Trophoblast cell (in vitro differentiated cells and primary cell): Measurements from ENCODE around the gene TBC1D21.
A peak's percentile ranks its signal among the peaks of the same experiment; 100 is the strongest.

ENCODE experiments used
- DNase-seq, 2 donors: peaks; one replicate each; pipeline ENCODE4 v3.0.0-alpha.2; 2016
- H2AFZ ChIP-seq: 2 replicates; pipeline ENCODE4 v1.6.1; 2013; ENCODE audit warnings: low read length, moderate library complexity, mild to moderate bottlenecking; ENCODE audit not compliant: insufficient read depth, poor library complexity
- H2AK5ac ChIP-seq: 2 replicates; pipeline ENCODE4 v1.6.1; 2013; ENCODE audit warnings: mild to moderate bottlenecking, low read length
- H2BK120ac ChIP-seq: 2 replicates; pipeline ENCODE4 v1.6.1; 2013; ENCODE audit warnings: low read length, mild to moderate bottlenecking, moderate library complexity; ENCODE audit not compliant: insufficient read depth, poor library complexity
- H2BK12ac ChIP-seq: 2 replicates; pipeline ENCODE4 v1.6.1; 2013; ENCODE audit warnings: mild to moderate bottlenecking, low read length, moderate library complexity
- H2BK5ac ChIP-seq: 2 replicates; pipeline ENCODE4 v1.6.1; 2013; ENCODE audit warnings: low read length, low read depth, moderate library complexity, mild to moderate bottlenecking; ENCODE audit not compliant: poor library complexity
- H3K14ac ChIP-seq: 2 replicates; pipeline ENCODE4 v1.6.1; 2013; ENCODE audit warnings: mild to moderate bottlenecking, low read length
- H3K18ac ChIP-seq: 2 replicates; pipeline ENCODE4 v1.6.1; 2013; ENCODE audit warnings: mild to moderate bottlenecking, low read length
- H3K23ac ChIP-seq: 2 replicates; pipeline ENCODE4 v1.6.1; 2013; ENCODE audit warnings: low read length
- H3K27ac ChIP-seq: 2 replicates; pipeline ENCODE4 v1.5.1; 2013; ENCODE audit warnings: low read depth, mild to moderate bottlenecking, inconsistent platforms, low read length, moderate library complexity
- H3K27me3 ChIP-seq: 2 replicates; pipeline ENCODE4 v1.6.1; 2013; ENCODE audit warnings: inconsistent platforms, mild to moderate bottlenecking, low read length, moderate library complexity; ENCODE audit not compliant: insufficient read depth
- H3K36me3 ChIP-seq, 2 experiments: 1 replicate in 1 of 2; 2 replicates in 1 of 2; pipeline ENCODE4 v1.6.1; 2013; ENCODE audit warnings: low read length in 2 of 2, mild to moderate bottlenecking in 2 of 2, moderate library complexity in 1 of 2; ENCODE audit not compliant: insufficient read depth in 2 of 2, control insufficient read depth in 1 of 2
- H3K4ac ChIP-seq: 2 replicates; pipeline ENCODE4 v1.6.1; 2013; ENCODE audit warnings: low read depth, mild to moderate bottlenecking, low read length, moderate library complexity
- H3K4me1 ChIP-seq, 2 experiments: 1 replicate in 1 of 2; 2 replicates in 1 of 2; pipeline ENCODE4 v1.6.1; 2013; ENCODE audit warnings: low read length in 2 of 2, mild to moderate bottlenecking in 2 of 2, moderate library complexity in 1 of 2; ENCODE audit not compliant: insufficient read depth in 2 of 2, control insufficient read depth in 1 of 2
- H3K4me2 ChIP-seq: 2 replicates; pipeline ENCODE4 v1.6.1; 2013; ENCODE audit warnings: inconsistent platforms, mild to moderate bottlenecking, low read length, moderate library complexity
- H3K4me3 ChIP-seq: 2 replicates; pipeline ENCODE4 v1.5.1; 2013; ENCODE audit warnings: mild to moderate bottlenecking, low read depth, low read length, inconsistent platforms
- H3K79me1 ChIP-seq: one replicate; pipeline ENCODE4 v1.6.1; 2013; ENCODE audit warnings: low read length
- H3K79me2 ChIP-seq: 2 replicates; pipeline ENCODE4 v1.6.1; 2013; ENCODE audit warnings: low read length, mild to moderate bottlenecking; ENCODE audit not compliant: control insufficient read depth, insufficient read depth, poor library complexity
- H3K9ac ChIP-seq: 2 replicates; pipeline ENCODE4 v1.6.1; 2013; ENCODE audit warnings: mild to moderate bottlenecking, low read length
- H3K9me3 ChIP-seq: 2 replicates; pipeline ENCODE4 v1.6.1; 2013; ENCODE audit warnings: low read depth, mild to moderate bottlenecking, control low read depth, inconsistent platforms, low read length; ENCODE audit not compliant: insufficient read depth
- H4K12ac ChIP-seq: 2 replicates; pipeline ENCODE4 v1.6.1; 2013; ENCODE audit warnings: low read depth, mild to moderate bottlenecking, low read length, moderate library complexity
- H4K8ac ChIP-seq: 2 replicates; pipeline ENCODE4 v1.6.1; 2013; ENCODE audit warnings: low read depth, mild to moderate bottlenecking, low read length, moderate library complexity
- H4K91ac ChIP-seq: one replicate; pipeline ENCODE4 v1.6.1; 2013; ENCODE audit warnings: low read depth, mild to moderate bottlenecking, low read length, moderate library complexity
- WGBS: extraction: QIAGEN DNeasy Blood & Tissue Kit; methylation state at CpG from one replicate; pipeline ENCODE4 v1.1.7; 2013; ENCODE audit warnings: missing lambda C conversion rate; ENCODE audit not compliant: insufficient read length, insufficient coverage; ENCODE audit errors: extremely low coverage; 5-methylcytosine and 5-hydroxymethylcytosine counted together

Gene TBC1D21

GRCh38 chr15:73889762-73890124 lies 16.4 kb downstream of the TBC1D21 start:
- Histone ChIP-seq H3K79me1 (no peaks in the 10 kb centered on the region), H3K4me2 (no peak overlapping the region), H3K4me3 (no peak overlapping the region), H3K4ac (no peak overlapping the region), H3K36me3 (no peaks in the 10 kb centered on the region), H2BK12ac (no peak overlapping the region), H4K91ac (no peak overlapping the region), H3K14ac (no peak overlapping the region), H2BK5ac (no peak overlapping the region), H4K8ac (no peak overlapping the region), H2BK120ac (no peak overlapping the region), H3K27ac (no peak overlapping the region), H3K4me1 (no peaks in the 10 kb centered on the region), H3K79me2 (no peaks in the 10 kb centered on the region), H4K12ac (no peak overlapping the region), H3K23ac (no peak overlapping the region), H2AFZ (no peak overlapping the region), H3K9me3 (peaks cover 12% of the 10 kb centered on the region), H3K27me3 (no peaks in the 10 kb centered on the region), H3K18ac (no peak overlapping the region), H2AK5ac (no peak overlapping the region), H3K9ac (no peak overlapping the region)
- no CpG with 5 or more reads among the region's 1 CpG for WGBS
- DNase-seq, result no peak

DNA sequence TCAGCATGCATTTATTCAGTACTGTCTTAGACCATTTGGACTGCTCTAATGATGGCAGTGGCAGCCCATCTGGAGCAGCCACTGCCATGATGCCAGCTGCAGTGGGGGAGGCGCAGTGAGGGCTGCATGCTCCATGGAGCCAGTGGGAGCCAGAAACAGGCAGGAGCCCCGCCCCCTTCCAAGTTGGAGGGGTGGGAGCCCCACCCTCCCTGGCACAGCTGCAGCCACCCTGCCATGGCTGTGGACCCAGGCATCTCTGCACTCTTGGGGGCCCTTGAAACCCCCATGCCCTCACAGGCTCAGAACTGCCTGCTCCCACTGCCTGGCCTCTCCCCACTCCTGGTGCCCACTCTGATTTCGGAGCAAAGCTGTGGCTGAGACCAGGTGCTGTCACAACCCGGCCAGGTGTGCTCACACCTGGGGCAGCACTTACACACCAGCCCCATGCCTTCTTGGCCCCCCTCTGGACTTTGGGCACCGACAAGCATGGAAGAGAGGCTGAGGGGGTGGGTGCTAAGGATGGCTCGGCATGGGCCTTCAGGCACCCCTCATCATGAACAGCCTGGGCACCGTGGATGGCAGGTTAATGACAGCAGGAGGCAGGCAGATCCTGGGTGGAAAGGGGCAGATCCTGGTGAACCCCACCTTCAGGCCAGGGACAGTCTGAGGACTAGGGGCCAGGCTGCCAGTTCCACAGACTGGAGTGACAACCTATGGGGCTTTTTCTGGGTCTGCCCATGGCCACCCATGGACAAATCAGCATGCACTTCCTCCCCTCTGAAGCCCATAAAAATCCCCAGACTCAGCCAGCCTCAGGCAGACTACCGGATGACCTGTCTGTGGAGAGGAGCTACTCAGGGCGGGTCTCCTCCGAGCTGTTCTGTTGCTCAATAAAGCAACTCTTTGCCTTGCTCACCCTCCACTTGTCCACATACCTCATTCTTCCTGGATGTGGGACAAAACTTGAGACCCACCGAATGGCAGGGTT lies 18.3 kb downstream of the TBC1D21 start:
- Histone ChIP-seq H3K27ac (no peak overlapping the region), H2BK120ac (no peak overlapping the region), H4K12ac (no peak overlapping the region), H3K9ac (no peak overlapping the region), H3K9me3 (peaks cover 12% of the 10 kb centered on the region), H3K79me1 (no peaks in the 10 kb centered on the region), H3K4ac (no peak overlapping the region), H4K91ac (no peak overlapping the region), H3K4me3 (peak overlapping the region; percentile 37), H2AK5ac (no peak overlapping the region), H2BK12ac (no peak overlapping the region), H3K79me2 (no peaks in the 10 kb centered on the region), H3K4me1 (no peaks in the 10 kb centered on the region), H4K8ac (no peak overlapping the region), H3K36me3 (no peaks in the 10 kb centered on the region), H2AFZ (no peak overlapping the region), H3K14ac (no peak overlapping the region), H3K18ac (no peak overlapping the region), H3K4me2 (no peak overlapping the region), H3K27me3 (no peaks in the 10 kb centered on the region), H2BK5ac (no peak overlapping the region), H3K23ac (no peak overlapping the region)
- no CpG with 5 or more reads among the region's 11 CpGs for WGBS
- DNase-seq, result no peak

GRCh38 chr15:73892446-73893226 lies 19.3 kb downstream of the TBC1D21 start:
- H2AFZ ChIP-seq, result no peak overlapping the region
- H3K9ac ChIP-seq, result no peak overlapping the region
- H2AK5ac ChIP-seq, result no peak overlapping the region
- no peak overlapping the region for H3K14ac ChIP-seq
- no peaks in the 10 kb centered on the region for H3K79me1 ChIP-seq
- no peaks in the 10 kb centered on the region for H3K27me3 ChIP-seq
- H4K8ac ChIP-seq, result no peak overlapping the region
- H2BK5ac ChIP-seq, result no peak overlapping the region
- H3K23ac ChIP-seq, result no peak overlapping the region
- H3K18ac ChIP-seq, result no peak overlapping the region
- no peak overlapping the region for H3K4me2 ChIP-seq
- peaks cover 12% of the 10 kb centered on the region for H3K9me3 ChIP-seq
- no peak overlapping the region for H4K91ac ChIP-seq
- no peak overlapping the region for H4K12ac ChIP-seq
- no peak overlapping the region for H3K4ac ChIP-seq
- no peak overlapping the region for H3K4me3 ChIP-seq
- no peaks in the 10 kb centered on the region for H3K36me3 ChIP-seq
- no peak overlapping the region for H3K27ac ChIP-seq
- no peak for DNase-seq
- no peak overlapping the region for H2BK120ac ChIP-seq
- no peaks in the 10 kb centered on the region for H3K79me2 ChIP-seq
- no CpG with 5 or more reads among the region's 13 CpGs for WGBS
- H2BK12ac ChIP-seq, result no peak overlapping the region
- no peaks in the 10 kb centered on the region for H3K4me1 ChIP-seq

DNA sequence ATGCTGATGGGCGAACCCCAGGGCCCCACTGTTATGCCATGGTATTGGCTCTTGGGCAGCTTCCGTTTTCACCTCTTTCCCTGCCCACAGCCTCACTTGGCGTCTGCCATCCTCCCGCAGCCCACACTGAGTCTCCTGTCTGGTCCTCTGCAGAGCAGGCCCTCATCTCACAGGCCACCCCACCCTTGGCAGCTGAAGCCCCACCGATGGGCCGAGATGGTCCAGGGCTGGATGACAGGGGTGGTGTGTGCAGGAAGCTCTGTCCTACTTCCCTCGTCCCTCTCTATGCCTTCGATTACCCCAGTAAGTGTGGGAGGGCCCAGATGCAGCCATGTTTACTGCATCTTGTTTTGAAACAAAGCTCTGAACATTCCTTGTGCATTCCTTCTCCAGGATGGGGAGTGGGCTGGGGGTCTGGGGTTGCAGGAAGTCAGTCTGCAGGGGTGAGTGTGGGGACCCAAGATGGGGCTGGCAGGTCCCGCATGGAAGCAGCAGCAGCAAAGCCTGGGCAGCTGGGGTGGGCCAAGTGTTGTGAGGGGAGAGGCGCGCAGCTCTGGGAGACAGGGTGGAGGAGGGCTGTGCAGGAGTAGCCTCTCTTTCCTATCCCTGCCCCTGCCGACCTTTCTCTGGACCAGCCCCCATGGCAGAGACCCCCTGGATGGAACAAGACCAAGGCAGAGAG lies 20.9 kb downstream of the TBC1D21 start:
- Histone ChIP-seq H3K79me1 (no peaks in the 10 kb centered on the region), H2AK5ac (no peak overlapping the region), H3K4me1 (no peaks in the 10 kb centered on the region), H2AFZ (no peak overlapping the region), H2BK120ac (no peak overlapping the region), H3K23ac (no peak overlapping the region), H3K79me2 (no peaks in the 10 kb centered on the region), H2BK12ac (no peak overlapping the region), H4K91ac (no peak overlapping the region), H3K36me3 (no peaks in the 10 kb centered on the region), H3K27me3 (no peaks in the 10 kb centered on the region), H3K4me3 (no peak overlapping the region), H4K12ac (no peak overlapping the region), H3K9me3 (peaks cover 12% of the 10 kb centered on the region), H3K4me2 (no peak overlapping the region), H3K27ac (no peak overlapping the region), H3K9ac (no peak overlapping the region), H4K8ac (no peak overlapping the region), H2BK5ac (no peak overlapping the region), H3K14ac (no peak overlapping the region), H3K18ac (no peak overlapping the region), H3K4ac (no peak overlapping the region)
- no peak for DNase-seq
- no CpG with 5 or more reads among the region's 12 CpGs for WGBS
